NCI-H1930 (cell line): Measurements from ENCODE around the gene HIGD1C.
"Not testable (repeated sequence)": the region's sequence is repeated elsewhere in the genome, so short reads cannot be mapped to it uniquely, and the experiment has no call there.

Experiments
- DNase-seq, 2 experiments: peaks; one replicate each; lab custom pipeline; 2025; lab: John Stamatoyannopoulos, UW

The HIGD1C gene

DNA sequence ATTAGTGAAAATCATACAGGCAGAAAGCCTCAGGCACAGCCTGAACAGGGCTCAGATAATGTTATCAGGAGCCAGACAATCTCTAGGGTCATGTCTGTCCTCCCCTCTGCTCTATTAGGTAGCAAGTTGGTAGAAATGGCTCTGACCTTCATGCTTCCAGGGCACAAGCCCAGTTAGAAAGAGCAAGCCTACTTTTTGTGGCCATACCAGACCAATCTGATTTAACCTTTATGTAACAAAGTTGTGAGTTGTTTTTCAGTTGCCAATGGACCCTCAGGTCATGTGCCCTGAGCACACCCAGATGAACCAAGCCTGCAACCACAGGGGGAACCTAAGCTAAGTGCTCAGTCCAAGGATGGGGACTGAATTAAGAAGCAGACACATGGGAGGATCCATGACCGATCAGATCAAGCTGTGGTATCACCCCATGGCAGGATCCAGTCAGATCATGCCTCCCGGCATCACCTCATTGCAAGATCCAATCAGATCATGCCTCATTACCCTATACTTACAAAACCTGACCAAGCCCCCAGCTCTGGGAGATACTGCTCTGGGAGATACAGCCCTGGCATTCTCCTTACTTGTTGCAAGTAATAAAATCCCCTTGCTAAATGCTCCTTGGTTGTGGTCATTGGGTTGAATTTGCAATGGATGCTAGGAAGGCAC is 18.8 kb upstream of the HIGD1C start:
- no peak for DNase-seq

DNA sequence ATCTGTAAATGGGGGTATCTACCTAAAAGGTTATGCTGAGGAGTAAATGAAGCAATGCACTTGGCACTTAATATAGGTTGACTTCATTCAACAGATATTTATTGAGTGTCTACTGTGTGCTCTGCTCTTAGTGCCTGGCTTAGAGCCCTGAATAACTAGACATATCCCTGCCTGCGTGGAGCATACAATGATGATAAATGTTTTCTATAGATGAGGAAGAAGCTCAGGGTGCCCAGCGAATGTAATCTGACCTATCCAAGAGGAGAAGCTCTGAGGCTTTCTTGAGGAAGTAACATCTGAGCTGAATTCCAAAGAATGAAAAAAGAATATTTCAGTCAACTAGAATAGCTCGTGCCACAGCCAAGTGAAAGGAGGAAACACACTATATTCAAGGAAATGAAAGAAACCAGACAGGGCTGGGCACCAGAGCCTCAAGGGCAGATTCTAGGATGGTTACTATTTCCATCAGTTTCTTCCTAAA is 17.9 kb upstream of the HIGD1C start:
- no peak for DNase-seq

DNA sequence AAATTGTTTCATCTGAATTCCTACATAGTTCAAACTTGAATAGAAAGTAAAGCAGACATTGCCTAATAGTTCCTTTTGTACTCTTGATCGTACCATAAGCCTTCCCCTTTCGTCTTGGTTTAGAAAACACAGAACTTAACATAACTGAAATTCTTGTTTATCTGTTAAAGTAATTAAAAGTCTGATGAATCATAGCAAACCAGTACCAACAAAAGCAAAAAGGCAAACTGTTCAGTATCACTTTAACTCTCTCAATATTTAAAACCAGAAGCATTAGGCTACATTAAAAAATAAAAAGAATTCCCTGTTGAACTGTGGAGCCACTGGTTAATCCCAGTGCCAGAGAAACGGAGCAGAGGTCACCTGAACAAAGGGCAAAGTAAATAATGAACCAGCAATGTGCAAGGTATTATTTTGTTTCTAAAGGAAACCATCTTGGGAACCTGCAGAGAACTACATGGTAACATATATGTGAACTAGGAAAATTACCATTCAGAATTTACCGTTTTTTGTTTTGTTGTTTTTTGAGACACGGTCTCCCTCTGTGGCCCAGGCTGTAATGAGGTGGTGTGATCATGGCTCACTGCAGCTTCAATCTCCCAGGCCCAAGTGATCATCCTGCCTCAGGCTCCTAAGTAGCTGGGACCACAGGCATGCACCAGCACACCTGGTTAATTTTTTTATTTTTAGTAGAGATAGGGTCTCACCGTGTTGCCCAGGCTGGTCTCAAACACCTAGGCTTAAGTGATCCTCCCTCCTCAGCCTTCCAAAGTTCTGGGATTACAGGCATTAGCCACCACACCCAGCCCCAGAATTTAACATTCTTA is 17.1 kb upstream of the HIGD1C start:
- no peak for DNase-seq

DNA sequence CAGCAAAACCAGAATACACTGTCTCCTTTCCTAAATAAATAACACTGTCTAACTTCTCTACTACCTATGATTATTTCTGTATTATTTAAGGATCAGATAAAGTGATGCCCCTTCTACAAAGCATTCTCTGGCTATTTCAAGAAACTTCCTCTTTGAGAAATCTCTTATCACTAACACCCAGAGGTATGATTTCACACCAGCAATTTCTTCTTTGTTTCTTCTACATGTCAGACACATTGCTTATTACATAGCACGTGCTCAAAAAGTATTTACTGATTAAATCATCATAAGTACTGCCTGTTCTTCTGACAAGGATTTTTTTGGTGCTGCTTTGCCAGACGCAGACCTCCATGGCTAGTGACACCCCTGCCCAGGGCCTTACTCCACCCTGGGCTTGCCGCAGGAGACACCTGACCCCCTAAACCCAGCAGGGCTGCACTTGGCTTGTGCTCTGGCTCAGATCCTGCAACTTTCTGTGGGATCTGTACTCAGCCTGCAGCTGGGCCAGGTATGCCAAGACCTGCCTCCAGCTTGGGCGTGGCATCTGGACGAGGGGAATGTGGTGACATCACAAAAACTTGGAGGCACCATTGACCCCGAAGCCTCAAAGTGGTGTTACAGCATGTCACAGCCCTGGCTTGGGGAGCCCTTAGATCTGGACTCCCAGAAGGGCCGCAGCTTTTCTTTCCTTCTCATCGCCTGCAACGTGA is 15.4 kb upstream of the HIGD1C start:
- DNase-seq: no peak

DNA sequence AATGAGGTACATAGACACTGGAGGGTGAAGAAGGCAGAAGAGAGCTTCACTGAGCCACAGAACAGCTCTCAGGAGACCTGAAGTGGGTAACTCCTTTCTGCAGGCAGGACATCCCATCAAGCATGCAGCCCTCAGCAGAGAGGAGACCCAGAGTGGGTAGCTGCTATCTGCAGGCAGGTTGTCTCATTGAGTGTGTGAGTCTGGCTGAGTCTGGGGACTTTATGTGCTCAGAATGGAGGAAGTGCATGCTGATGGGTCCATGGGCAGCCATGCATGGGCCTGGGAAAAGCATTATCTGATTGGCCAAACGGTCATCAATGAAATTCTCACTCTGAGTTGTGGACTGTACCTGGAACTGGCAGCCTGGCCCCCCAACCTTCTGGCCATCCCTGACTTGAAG is 14.7 kb upstream of the HIGD1C start:
- no peak for DNase-seq

DNA sequence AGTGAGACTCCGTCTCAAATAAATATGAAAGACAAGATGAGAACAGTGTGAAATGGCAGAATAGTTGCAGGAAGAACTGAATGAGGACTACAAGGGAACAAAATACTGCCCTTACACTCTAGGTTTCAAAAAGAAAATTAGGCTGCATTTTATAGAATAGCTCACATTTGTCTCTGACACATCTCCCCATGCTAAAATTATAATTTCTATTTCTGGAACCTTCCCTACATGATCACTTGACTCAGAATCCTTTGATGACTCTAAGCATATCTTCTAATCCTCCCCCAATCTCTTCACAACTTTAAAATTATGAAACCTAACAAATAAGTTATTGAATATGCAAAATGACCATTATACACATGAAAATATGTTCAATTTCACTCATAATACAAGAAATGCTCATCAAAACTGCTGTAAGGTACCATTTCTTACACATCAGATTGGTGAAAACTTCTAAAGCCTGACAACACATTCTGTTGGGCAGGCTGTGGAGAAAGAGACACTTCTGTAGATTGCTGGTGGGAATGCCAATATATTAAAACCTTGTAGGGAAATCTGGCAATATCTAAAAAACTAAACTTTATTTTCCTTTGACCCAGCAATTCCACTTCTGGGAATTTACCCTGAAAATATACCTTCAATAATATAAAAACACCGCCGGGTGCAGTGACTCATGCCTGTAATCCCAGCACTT is 4.3 kb upstream of the HIGD1C start:
- DNase-seq: no peak

DNA sequence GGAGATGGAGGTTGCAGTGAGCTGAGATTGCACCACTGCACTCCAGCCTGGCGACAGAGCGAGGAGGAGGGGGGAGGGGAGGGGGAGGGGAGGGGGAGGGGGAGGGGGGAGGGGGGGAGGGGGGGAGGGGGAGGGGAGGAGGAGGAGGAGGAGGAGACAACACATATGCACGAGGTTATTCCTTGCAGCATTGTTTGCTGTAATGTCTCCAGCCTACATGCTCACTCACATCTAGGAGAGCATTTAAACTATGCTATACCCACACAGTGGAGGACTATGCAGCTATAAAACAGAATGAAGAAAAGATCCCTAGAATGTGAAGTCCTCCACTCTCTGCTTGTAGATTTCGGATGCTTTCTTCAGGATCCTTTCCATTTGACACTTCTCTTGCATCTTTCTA is 3.5 kb upstream of the HIGD1C start:
- no peak for DNase-seq

DNA sequence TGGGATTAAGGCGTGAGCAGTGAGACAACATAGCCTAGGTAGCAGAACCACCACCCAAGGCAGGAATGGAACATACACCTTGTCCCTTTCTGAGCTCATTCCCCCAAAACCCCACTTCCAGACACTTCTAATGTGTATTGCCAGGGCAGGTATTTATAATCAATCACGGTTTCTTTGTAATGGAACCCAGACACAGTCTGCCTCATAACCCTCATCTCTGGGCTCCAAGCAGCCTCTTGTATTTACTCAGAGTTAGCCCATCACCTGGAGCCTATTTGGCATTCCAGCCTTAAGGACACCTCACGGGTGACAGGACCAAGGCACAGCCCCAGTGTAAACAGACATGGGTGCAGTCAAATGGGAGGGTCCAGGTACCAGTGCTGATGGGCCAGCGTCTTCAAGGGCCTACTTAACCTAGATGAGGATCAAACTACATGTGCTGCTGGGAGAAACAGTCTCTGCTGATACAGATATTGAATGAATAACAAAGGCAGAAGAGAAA is 2.5 kb upstream of the HIGD1C start:
- DNase-seq: no peak

DNA sequence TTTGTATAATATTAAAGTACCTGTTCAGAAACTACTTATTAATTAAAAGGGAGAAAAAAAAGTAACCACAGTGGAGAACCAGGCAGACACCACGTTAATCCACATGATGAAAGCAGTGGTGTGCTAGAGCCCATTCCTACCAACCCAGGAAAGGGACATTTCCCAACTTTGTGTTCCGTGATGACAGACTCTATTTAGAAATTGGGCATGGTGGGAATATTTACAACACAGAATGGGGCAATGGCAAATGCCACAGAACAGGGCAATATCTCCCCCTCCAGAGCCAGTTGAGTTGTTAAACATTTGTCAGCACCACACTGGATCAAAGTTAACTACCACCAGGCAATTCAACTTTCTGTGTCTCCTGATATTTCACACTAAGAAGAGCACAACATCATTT is 1.2 kb upstream of the HIGD1C start:
- DNase-seq: no peak

DNA sequence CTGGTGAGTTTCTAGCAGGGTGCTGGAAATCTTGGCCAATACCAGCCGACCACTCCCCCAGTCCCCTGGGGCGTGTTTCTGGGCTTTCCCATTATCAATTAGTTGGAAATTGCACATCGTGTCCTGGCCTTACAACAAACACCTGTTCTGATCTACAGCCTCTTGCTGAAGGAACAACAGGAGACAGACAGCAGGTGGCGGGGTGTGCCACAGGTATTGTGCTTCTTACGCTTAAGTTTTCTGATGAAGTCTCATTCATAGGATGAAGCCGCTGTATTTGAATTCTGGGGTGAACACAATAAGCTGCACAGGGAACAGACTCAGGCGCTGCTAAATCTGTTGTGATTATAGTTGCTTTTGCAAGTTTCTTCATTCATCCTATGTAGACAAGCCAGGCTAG is 703 bp downstream of the HIGD1C start:
- no peak for DNase-seq

DNA sequence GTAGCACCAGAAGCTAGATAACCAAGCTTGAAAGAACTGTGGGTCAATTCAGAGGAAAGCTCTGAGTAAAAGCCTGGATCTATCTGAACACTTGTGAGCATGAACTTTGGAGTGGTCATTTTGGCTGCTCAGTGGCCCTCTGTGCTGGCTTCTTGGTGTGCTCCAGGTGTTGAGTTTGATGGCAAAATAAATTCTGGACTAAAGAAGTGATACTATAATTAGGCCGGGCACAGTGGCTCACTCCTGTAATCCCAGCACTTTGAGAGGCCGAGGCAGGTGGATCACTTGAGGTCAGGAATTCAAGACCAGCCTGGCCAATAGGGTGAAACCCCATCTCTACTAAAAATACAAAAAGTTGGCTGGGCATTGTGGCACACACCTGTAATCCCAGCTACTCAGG is 2.4 kb downstream of the HIGD1C start:
- not testable (repeated sequence) for DNase-seq

DNA sequence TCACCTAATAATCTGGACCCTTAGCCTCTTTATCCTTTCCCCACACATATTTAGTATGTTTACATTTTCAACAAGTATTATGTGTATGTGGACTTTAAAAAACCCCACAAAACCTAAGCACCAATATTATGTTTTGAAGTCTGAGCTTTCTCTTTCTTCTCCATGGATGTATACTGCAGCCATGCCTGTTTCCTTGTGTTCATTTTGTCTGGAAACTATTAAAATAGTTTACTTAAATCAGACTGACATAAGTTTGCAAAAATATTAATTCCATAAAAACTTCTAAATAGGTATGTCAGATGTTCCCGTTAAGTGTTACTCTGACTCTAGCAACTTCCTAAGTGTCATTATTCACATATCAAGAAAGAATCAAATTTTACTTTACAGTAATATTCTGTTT is 2.9 kb downstream of the HIGD1C start:
- DNase-seq: no peak

DNA sequence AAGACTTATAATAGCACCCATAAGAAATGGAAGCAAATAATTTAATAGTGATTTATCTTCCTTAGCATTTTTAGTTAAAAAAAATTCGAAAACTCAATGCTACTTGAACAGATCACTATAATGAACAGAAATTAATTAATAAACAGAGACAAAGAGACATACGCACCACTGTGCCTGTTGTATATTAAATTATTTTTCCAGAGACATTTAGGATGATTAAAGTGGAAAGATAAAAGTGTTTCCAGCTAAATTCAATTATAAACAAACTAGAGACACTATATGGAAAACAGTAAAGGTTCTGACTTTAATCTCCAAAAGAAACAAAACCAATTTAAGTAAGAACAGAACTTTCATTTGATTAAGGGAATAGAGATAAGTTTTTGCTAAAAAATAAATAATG is 3.4 kb downstream of the HIGD1C start:
- no peak for DNase-seq

DNA sequence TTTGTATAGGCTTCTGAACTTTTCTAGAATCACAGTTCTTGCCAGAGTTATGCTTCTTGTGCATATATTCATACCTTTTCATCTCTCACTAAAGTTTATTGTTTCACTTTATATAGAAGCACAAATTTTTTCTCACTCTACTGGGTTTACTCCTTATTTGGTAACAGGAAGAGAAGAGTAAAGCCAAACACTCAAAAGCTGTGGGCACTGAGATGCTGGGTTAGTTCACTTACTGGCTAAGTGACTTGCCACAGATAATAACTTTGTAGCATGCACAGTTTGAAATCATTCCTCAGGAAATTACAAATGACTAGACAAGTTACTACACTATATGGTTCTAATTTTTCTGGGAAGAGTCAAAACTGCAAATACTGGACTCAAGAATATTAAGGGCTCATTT is 7.8 kb downstream of the HIGD1C start:
- no peak for DNase-seq

DNA sequence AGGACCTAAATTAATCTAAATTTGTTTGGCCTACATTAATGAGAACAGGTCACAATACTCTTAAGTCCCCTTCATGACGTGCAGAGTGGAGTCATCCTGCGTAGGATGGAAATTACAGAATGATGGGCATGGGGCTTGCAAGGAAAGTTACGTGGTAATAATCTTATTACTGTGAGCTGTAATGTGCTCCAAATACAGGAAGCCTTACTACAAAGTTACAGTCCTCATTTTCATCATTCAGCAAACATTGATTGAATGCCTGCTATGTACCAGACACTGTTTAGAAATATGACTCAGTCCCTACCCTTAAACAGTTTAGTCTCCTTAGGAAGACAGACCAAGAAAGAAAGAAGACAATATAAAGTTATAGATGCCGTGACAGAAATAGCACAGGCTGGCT is 9.4 kb downstream of the HIGD1C start:
- no peak for DNase-seq

DNA sequence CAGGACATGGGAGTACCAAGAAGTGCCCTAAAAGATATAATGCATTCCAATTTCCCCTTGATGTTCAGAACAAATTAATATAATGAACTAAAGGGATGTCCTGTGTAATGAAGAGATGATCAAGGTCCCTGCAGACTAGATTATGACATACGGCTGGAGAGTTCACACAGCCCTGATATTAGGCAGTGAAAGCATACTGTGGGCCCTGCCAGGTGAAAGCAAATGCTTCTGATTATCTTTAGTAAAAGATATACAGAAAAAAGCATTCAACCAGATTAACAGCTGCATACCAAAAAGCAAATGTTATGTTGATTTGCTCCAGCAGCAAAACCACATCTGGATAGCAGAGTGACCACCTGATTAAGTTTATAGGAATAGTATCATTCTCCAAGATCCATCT is 12.1 kb downstream of the HIGD1C start:
- no peak for DNase-seq

DNA sequence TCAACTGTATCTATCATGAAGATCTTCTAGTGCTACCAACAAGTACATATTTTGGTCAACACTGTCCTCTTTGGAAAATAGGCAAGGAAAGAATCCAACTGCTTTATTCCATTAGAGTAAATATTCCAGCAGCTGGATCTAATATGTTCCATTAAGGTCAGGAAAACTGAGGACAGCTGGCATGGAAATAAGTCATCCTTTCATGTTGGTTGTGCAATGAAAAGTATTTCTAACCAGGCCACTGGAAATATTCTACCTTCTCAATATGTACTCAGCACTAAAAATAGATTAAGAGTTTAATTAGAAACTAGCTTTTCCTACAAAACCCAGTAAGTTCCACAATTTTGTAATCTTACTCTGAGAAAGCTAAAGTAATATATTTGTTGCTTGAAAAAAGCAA is 19.6 kb downstream of the HIGD1C start:
- no peak for DNase-seq

DNA sequence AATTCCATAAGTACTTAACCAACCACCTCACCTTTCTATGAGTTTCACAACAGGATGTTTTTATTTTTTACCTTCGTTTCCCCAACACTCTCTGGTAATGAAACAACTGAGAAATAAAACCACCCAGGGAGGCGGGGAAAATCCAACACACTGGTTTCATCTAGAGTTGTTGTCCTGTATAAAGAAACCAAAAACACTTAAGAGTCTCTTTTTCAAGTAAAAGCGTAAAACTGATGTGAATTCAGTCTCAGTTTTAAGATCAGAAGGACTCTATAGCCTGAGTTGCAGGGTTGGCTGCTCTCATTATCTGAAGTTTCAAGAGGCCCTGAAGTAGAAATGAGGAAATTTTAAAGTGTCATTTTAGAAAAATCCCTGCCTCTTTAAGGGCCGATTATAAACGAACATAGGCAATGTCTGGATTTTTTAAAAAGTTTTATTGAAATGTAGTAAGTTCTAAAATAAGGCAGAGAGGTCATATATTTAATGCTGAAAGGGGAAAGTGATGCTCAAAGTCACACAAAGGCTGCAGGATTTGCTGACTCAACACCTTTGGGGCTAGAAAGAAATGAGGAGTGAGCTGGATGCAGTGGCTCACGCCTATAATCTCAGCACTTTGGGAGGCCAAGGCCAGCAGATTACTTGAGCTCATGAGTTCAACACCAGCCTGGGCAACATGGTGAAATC is 27.2 kb downstream of the HIGD1C start:
- DNase-seq: no peak

DNA sequence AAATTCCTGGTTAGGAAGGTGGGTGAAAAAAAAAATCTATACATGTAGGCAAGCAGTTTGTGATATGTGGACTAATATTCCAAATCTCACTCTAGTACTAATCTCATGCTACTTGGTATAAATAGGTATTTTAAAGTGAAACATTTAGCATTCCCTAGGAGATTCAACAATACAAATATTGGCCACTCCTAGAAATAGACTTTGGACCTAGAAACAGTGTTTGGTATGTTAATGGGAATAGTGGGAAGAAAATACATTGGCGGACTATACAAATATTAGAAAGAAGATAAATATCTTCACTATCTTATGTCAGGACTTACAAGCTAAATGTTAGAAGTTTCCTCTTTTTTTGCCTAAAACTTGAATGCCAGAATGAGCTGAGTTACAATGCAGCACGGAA is 28.2 kb downstream of the HIGD1C start:
- no peak for DNase-seq

DNA sequence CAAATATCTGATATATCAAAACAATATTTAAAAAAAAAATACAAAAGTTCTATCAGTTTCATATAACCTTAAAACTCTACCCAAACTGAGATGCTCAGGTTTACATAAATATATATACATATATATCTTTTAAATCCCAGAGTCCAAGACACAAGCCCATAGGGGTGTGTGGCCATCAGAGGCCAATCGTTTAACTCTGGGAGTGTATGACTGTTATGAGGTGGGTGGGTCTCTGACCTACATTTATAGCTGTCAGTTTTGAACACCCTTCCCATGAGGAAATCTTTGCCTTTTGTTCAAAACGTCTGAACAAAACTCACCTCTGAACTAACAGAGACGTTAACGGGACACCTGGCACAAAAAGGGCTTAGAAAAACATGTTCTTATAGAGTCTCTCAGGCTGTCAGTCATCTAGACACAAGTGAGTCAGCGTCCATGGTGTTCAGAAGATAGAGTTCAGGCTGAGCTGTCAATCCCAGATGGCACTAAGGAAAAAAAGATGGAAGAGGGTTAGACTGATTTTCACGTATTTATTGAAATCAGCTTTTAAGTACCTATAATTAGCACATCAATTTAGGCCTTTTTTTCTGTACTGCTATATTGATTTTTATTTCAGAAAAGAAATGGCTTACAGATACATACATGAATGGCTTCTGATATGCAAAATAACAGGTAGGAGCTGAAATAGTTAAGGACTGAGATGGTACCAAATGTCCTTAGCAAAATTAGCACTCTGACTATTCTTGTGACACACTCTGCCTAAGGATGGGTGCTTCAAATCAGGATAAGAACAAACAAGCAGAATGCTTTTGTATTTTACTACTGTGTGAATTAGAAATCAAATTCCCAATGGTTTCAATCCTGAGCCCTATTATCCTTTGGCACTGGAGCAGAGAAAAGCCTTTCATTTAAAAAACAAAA is 29.2 kb downstream of the HIGD1C start:
- no peak for DNase-seq
